Peyer's patch (tissue), 4 donors: ENCODE measurements around the gene SCD. TPM values are rescaled to one million over a fixed set of nuclear protein-coding genes. Genes with fewer than 3 reads are reported as not detected.

Experiments used
- DNase-seq, 3 donors: peaks; one replicate each; pipeline ENCODE4 v3.0.0-alpha.2; 2017 to 2019
- H3K27ac ChIP-seq, 4 donors: fragments of 200-600 bp; sonication (generic); one replicate each; pipeline ENCODE4 v1.5.1; 2016 to 2019
- H3K27me3 ChIP-seq, 2 donors: fragments of 200-600 bp; sonication (generic); one replicate each; pipeline ENCODE4 v1.5.1; 2019
- H3K36me3 ChIP-seq, 3 donors: fragments of 200-600 bp; sonication (generic); one replicate each; pipeline ENCODE4 v1.5.1; 2016 to 2019
- H3K4me1 ChIP-seq, 4 donors: fragments of 200-600 bp; sonication (generic); one replicate each; pipeline ENCODE4 v1.5.1; 2016 to 2019
- H3K4me3 ChIP-seq, 4 donors: fragments of 200-600 bp; sonication (generic); 1 replicate in 3 of 4; 2 replicates in 1 of 4; pipeline ENCODE4 v1.5.1; 2016 to 2019; ENCODE audit warnings: mild to moderate bottlenecking in 1 of 4
- H3K9me3 ChIP-seq, 4 donors: fragments of 200-600 bp; sonication (generic); one replicate each; pipeline ENCODE4 v1.5.1; 2016 to 2019; ENCODE audit warnings: mild to moderate bottlenecking in 1 of 4
- POLR2A ChIP-seq, 2 donors: fragments of 450-650 bp; IDR thresholded peaks; one replicate each; pipeline ENCODE4 v1.5.1; 2017; ENCODE audit warnings: antibody characterized with exemption in 2 of 2, mild to moderate bottlenecking in 2 of 2, moderate library complexity in 2 of 2
- total RNA-seq, 4 donors: library from RNA; depleted of rRNA; stranded (reverse); fragments of >200 nt; gene quantifications; one replicate each; pipeline ENCODE4 v1.1.0, GENCODE V29; 2016
- TF ChIP-seq, protein P1 (sequence below), 6 experiments: fragments of 450-650 bp in 4 of 6; fragments of 200-600 bp in 2 of 6; sonication (generic) in 1 of 6; IDR thresholded peaks; one replicate each; pipeline ENCODE4 v1.5.1; 2017 to 2019; ENCODE audit warnings: antibody characterized with exemption in 6 of 6, mild to moderate bottlenecking in 3 of 6, moderate library complexity in 1 of 6

SCD gene
- total RNA-seq, 4 donors from 2014 or later, result 7.8 to 69.9 (median 34.2) TPM

DNA sequence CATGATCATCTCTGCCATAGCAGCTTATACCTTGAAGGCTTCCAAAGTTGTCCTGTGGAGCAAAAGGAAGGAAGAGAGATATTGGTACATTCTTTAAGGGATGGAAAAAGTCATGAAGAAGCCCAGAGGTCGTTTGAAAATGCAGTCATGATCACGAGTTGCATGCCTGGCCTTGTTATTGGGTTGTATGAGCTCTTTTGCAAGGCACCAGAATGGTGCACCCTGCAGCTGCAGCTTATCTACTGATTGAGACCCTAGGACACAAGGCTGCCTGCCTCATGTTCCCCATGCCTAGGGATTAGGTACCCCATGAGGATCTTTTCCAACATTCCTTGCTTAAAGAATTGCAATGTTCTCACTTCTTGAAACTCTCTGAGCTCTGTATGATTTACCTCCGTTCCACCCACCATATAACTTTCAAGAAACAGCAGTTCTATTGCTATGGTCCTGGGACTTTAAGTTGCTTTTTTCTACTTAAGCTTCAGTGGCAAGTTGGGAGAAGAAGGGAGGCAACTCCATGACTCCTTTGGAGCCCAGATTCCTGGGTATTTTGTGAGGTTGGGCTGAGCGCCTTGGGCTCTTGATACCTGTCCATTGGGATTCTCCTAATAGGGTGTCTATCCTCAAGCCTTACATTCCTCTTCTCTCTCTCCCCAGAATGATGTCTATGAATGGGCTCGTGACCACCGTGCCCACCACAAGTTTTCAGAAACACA lies 6.9 kb downstream of the SCD start:
- Histone ChIP-seq H3K27ac (no peak overlapping the region), H3K27me3 (no peaks in the 10 kb centered on the region), H3K9me3 (no peaks in the 10 kb centered on the region), H3K4me1 (no peaks in the 10 kb centered on the region), H3K36me3 (peaks cover 0 to 41% (median 0%) of the 10 kb centered on the region in 3 donors), H3K4me3 (no peak overlapping the region)
- no peak for DNase-seq
- TF ChIP-seq POLR2A (IDR thresholded peaks at IDR 0.05), result no peak
- TF ChIP-seq, protein P1, sequence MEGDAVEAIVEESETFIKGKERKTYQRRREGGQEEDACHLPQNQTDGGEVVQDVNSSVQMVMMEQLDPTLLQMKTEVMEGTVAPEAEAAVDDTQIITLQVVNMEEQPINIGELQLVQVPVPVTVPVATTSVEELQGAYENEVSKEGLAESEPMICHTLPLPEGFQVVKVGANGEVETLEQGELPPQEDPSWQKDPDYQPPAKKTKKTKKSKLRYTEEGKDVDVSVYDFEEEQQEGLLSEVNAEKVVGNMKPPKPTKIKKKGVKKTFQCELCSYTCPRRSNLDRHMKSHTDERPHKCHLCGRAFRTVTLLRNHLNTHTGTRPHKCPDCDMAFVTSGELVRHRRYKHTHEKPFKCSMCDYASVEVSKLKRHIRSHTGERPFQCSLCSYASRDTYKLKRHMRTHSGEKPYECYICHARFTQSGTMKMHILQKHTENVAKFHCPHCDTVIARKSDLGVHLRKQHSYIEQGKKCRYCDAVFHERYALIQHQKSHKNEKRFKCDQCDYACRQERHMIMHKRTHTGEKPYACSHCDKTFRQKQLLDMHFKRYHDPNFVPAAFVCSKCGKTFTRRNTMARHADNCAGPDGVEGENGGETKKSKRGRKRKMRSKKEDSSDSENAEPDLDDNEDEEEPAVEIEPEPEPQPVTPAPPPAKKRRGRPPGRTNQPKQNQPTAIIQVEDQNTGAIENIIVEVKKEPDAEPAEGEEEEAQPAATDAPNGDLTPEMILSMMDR (IDR thresholded peaks at IDR 0.05), result no peak

GRCh38 chr10:100355086-100355485 lies 8.1 kb downstream of the SCD start:
- no peak for DNase-seq
- H3K27me3 ChIP-seq, result no peaks in the 10 kb centered on the region
- peaks cover 0 to 41% (median 0%) of the 10 kb centered on the region in 3 donors for H3K36me3 ChIP-seq

GRCh38 chr10:100356067-100357017 lies 9.3 kb downstream of the SCD start:
- no peak for TF ChIP-seq POLR2A (IDR thresholded peaks at IDR 0.05)
- TF ChIP-seq, protein P1 (IDR thresholded peaks at IDR 0.05), result no peak
- H3K27ac ChIP-seq, result no peak overlapping the region
- H3K27me3 ChIP-seq, result no peaks in the 10 kb centered on the region
- H3K4me3 ChIP-seq, result no peak overlapping the region
- no peaks in the 10 kb centered on the region for H3K9me3 ChIP-seq
- DNase-seq, result no peak
- H3K36me3 ChIP-seq, result peaks cover 0 to 47% (median 0%) of the 10 kb centered on the region in 3 donors
- H3K4me1 ChIP-seq, result peaks cover 0 to 7% (median 0%) of the 10 kb centered on the region in 4 donors

More at GRCh38 chr10:100355086-100355485, 8.1 kb downstream of the SCD start:
- peaks cover 0 to 7% (median 0%) of the 10 kb centered on the region in 4 donors for H3K4me1 ChIP-seq
- H3K4me3 ChIP-seq, result no peak overlapping the region
- TF ChIP-seq POLR2A (IDR thresholded peaks at IDR 0.05), result no peak
- TF ChIP-seq, protein P1 (IDR thresholded peaks at IDR 0.05), result no peak
- H3K27ac ChIP-seq, result no peak overlapping the region
- no peaks in the 10 kb centered on the region for H3K9me3 ChIP-seq

GRCh38 chr10:100357059-100357858 lies 10.2 kb downstream of the SCD start:
- peaks cover 0 to 40% (median 0%) of the 10 kb centered on the region in 3 donors for H3K36me3 ChIP-seq
- H3K27me3 ChIP-seq, result no peaks in the 10 kb centered on the region
- H3K9me3 ChIP-seq, result no peaks in the 10 kb centered on the region
- H3K4me1 ChIP-seq, result peaks cover 0 to 8% (median 0%) of the 10 kb centered on the region in 4 donors
- TF ChIP-seq POLR2A (IDR thresholded peaks at IDR 0.05), result no peak
- TF ChIP-seq, protein P1 (IDR thresholded peaks at IDR 0.05), result no peak
- H3K27ac ChIP-seq, result no peak overlapping the region
- no peak overlapping the region for H3K4me3 ChIP-seq
- DNase-seq, result no peak

DNA sequence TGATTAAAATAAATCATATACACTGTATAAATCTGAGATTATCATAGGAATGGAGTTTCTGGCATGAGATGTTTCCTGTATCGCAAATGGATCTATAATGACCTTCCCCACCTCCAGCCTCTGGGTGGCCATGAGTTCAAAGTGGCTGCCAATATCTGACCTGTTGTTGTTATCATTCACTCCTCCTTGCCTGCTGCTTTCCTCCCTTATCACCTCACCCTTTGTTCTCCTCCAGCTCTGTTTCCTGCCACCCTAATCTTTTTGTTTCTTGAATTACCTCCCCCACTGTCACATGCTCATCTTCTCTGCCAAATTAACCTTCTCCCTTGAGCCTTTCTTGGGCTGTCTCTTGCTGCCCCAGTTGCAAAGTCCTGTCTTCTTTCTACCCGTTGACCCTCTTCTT lies 12.0 kb downstream of the SCD start:
- TF ChIP-seq, protein P1 (IDR thresholded peaks at IDR 0.05), result peak in 2 of 6 experiments; percentile 5 to 18
- no peak for TF ChIP-seq POLR2A (IDR thresholded peaks at IDR 0.05)
- no peaks in the 10 kb centered on the region for H3K27me3 ChIP-seq
- peaks cover 0 to 15% (median 0%) of the 10 kb centered on the region in 4 donors for H3K4me1 ChIP-seq
- no peak for DNase-seq
- peaks cover 0 to 32% (median 0%) of the 10 kb centered on the region in 3 donors for H3K36me3 ChIP-seq
- H3K9me3 ChIP-seq, result no peaks in the 10 kb centered on the region
- no peak overlapping the region for H3K27ac ChIP-seq
- no peak overlapping the region for H3K4me3 ChIP-seq
